Panc1 (cell line): ENCODE results near the gene DOCK1. TPM values are rescaled to one million over a fixed set of nuclear protein-coding genes. Genes with fewer than 3 reads are reported as not detected.

ENCODE experiments used
- ATAC-seq: fragments of 200-7000 bp; cut with Tn5 transposase; 2 replicates; pipeline ENCODE4 v1.9.1; 2020; ENCODE audit warnings: mild to moderate bottlenecking, moderate library complexity
- BruUV-seq: library from RNA; stranded (reverse); fragments of 400-500 nt; replicated peaks from 2 replicates; lab custom pipeline; 2021; lab: Mats Ljungman, UMichigan
- CTCF ChIA-PET: fragments of 300-600 bp; sonication (Branson Sonifier 250); formaldehyde crosslinking; loops from one replicate; lab custom pipeline; 2022; ENCODE audit warnings: antibody characterized with exemption; lab: Charles Lee
- POLR2A ChIA-PET: fragments of 300-600 bp; sonication (Branson Sonifier 250); formaldehyde crosslinking; loops from one replicate; lab custom pipeline; 2022; ENCODE audit warnings: antibody characterized with exemption; lab: Charles Lee
- DNase-seq: peaks from one replicate; pipeline ENCODE4 v3.0.0-alpha.2; 2010; ENCODE audit warnings: low read depth, low spot score
- H3K27ac ChIP-seq: 2 replicates; pipeline ENCODE4 v1.5.1; 2011; ENCODE audit warnings: mild to moderate bottlenecking, low read length, inconsistent platforms
- H3K27me3 ChIP-seq: fragments of 200-500 bp; sonication (Bioruptor generic); 2 replicates; pipeline ENCODE4 v1.6.0; 2014; ENCODE audit warnings: low read length, inconsistent platforms; ENCODE audit not compliant: control insufficient read depth, insufficient read depth
- H3K36me3 ChIP-seq: fragments of 200-500 bp; sonication (Bioruptor generic); 2 replicates; pipeline ENCODE4 v1.5.1; 2014; ENCODE audit warnings: inconsistent platforms, mild to moderate bottlenecking, low read length, moderate library complexity; ENCODE audit not compliant: control insufficient read depth, insufficient read depth
- H3K4me1 ChIP-seq: 2 replicates; pipeline ENCODE4 v1.5.1; 2011; ENCODE audit warnings: inconsistent platforms, mild to moderate bottlenecking, low read length, moderate library complexity; ENCODE audit not compliant: control insufficient read depth, insufficient read depth
- H3K4me3 ChIP-seq, 2 experiments: 2 replicates each; pipeline ENCODE4 v1.5.1; 2011 to 2012; ENCODE audit warnings: low read depth in 2 of 2, low read length in 2 of 2, mild to moderate bottlenecking in 2 of 2, inconsistent platforms in 1 of 2, moderate library complexity in 1 of 2
- H3K9me3 ChIP-seq: fragments of 200-500 bp; sonication (Bioruptor generic); 2 replicates; pipeline ENCODE4 v1.5.1; 2014; ENCODE audit warnings: low read depth, mild to moderate bottlenecking, inconsistent platforms, low read length, moderate library complexity; ENCODE audit not compliant: control insufficient read depth, insufficient read depth
- POLR2AphosphoS5 ChIP-seq: IDR thresholded peaks from 2 replicates; pipeline ENCODE4 v1.6.1; 2012; ENCODE audit warnings: mild to moderate bottlenecking, low read depth, low read length, moderate library complexity
- SIN3A ChIP-seq: IDR thresholded peaks from 2 replicates; pipeline ENCODE4 v1.6.1; 2012; ENCODE audit warnings: low read depth, mild to moderate bottlenecking, low read length, moderate library complexity, borderline replicate concordance; ENCODE audit not compliant: insufficient read depth
- TCF7L2 ChIP-seq: IDR thresholded peaks from 2 replicates; pipeline ENCODE4 v1.6.1; 2011; ENCODE audit warnings: mild to moderate bottlenecking, low read depth, low read length, inconsistent platforms
- in situ Hi-C: cut with HindIII; loops from 2 replicates; pipeline ENCODE4 v1.10.0; 2016; ENCODE audit warnings: low sequenced_read_pairs, low pct_unique_long_range_greater_than_20kb
- intact Hi-C: fragments of 100-400 bp; cut with micrococcal nuclease; formaldehyde crosslinking; loops from one replicate; pipeline ENCODE4 v1.10.0; 2022; ENCODE audit not compliant: unreplicated experiment
- total RNA-seq: library from RNA; stranded (reverse); gene quantifications from one replicate; pipeline ENCODE4 v1.2.1, GENCODE V29; 2021; ENCODE audit not compliant: unreplicated experiment
- TF ChIP-seq, protein P1 (sequence below), 2 experiments: IDR thresholded peaks; 2 replicates each; pipeline ENCODE4 v1.6.1; 2011 to 2012; ENCODE audit warnings: low read depth in 2 of 2, control low read depth in 1 of 2, low read length in 1 of 2, mild to moderate bottlenecking in 1 of 2, moderate library complexity in 1 of 2; ENCODE audit not compliant: insufficient read depth in 1 of 2
- TF ChIP-seq, protein P2 (sequence below): fragments of 450-650 bp; IDR thresholded peaks from 2 replicates; pipeline ENCODE4 v1.5.1; 2017; ENCODE audit warnings: mild to moderate bottlenecking

DOCK1 gene
- total RNA-seq, 1 experiment from 2014 or later: 67.6 TPM

DNA sequence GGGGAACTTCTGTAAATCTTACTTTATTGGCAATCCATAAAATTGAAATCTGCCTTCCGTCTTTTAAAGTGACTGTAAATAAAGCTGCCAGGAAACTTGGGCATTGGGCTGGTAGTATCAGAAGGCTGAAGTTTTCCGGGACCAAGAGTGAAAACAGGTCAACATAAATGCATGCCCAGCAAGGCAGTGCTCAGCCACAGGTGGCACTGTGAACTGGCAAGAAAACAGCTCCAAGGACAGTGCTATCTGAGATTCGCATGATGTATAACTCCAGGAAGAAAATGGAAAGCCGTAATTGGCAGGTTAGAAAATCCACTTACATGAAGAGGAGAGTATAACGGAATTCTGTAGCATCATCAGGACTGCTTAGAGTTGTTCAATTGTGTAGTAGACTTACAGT, 293.1 kb downstream of the DOCK1 start:
- no peaks in the 10 kb centered on the region for H3K9me3 ChIP-seq
- no peak overlapping the region for H3K27ac ChIP-seq
- H3K27me3 ChIP-seq: peaks cover 13% of the 10 kb centered on the region
- no peak for DNase-seq
- peaks cover 10% of the 10 kb centered on the region; the same call in 1 of the 2 replicates for H3K4me1 ChIP-seq
- ChIA-PET CTCF (no interaction called here), POLR2A (no interaction called here)
- H3K4me3 ChIP-seq: no peak overlapping the region
- no peaks in the 10 kb centered on the region for H3K36me3 ChIP-seq
- intact Hi-C loops: no loop called here
- in situ Hi-C loops: no loop called here
- TF ChIP-seq POLR2AphosphoS5 (no peak), SIN3A (no peak), TCF7L2 (no peak)
- TF ChIP-seq, protein P1, sequence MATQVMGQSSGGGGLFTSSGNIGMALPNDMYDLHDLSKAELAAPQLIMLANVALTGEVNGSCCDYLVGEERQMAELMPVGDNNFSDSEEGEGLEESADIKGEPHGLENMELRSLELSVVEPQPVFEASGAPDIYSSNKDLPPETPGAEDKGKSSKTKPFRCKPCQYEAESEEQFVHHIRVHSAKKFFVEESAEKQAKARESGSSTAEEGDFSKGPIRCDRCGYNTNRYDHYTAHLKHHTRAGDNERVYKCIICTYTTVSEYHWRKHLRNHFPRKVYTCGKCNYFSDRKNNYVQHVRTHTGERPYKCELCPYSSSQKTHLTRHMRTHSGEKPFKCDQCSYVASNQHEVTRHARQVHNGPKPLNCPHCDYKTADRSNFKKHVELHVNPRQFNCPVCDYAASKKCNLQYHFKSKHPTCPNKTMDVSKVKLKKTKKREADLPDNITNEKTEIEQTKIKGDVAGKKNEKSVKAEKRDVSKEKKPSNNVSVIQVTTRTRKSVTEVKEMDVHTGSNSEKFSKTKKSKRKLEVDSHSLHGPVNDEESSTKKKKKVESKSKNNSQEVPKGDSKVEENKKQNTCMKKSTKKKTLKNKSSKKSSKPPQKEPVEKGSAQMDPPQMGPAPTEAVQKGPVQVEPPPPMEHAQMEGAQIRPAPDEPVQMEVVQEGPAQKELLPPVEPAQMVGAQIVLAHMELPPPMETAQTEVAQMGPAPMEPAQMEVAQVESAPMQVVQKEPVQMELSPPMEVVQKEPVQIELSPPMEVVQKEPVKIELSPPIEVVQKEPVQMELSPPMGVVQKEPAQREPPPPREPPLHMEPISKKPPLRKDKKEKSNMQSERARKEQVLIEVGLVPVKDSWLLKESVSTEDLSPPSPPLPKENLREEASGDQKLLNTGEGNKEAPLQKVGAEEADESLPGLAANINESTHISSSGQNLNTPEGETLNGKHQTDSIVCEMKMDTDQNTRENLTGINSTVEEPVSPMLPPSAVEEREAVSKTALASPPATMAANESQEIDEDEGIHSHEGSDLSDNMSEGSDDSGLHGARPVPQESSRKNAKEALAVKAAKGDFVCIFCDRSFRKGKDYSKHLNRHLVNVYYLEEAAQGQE (IDR thresholded peaks at IDR 0.05; ENCODE audit: insufficient read depth in 1 of 2, low read depth in 2 of 2, low read length in 1 of 2): no peak
- TF ChIP-seq, protein P2, sequence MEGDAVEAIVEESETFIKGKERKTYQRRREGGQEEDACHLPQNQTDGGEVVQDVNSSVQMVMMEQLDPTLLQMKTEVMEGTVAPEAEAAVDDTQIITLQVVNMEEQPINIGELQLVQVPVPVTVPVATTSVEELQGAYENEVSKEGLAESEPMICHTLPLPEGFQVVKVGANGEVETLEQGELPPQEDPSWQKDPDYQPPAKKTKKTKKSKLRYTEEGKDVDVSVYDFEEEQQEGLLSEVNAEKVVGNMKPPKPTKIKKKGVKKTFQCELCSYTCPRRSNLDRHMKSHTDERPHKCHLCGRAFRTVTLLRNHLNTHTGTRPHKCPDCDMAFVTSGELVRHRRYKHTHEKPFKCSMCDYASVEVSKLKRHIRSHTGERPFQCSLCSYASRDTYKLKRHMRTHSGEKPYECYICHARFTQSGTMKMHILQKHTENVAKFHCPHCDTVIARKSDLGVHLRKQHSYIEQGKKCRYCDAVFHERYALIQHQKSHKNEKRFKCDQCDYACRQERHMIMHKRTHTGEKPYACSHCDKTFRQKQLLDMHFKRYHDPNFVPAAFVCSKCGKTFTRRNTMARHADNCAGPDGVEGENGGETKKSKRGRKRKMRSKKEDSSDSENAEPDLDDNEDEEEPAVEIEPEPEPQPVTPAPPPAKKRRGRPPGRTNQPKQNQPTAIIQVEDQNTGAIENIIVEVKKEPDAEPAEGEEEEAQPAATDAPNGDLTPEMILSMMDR: peak; percentile 56
- ATAC-seq: no peak
- no TSS peak for BruUV-seq

DNA sequence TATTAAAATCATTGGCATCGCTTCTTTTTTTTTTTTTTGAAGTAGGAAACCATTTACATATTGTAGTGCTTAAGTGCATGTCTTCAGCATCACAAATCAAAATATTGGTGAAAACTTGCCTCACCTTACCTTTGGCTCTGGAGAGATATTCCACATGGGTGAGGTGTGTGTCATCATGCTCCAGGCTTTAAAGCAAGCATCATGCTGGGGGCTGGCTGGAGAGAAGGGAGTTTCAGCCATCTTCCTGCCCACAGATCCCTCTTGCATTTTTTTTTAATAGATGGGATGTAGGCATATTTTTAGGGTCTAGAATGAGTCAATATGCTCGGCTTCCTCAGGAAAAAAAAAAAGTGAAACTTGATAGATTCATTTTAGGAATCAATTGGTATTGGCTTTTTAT, 293.5 kb downstream of the DOCK1 start:
- Histone ChIP-seq H3K36me3 (no peaks in the 10 kb centered on the region), H3K27ac (no peak overlapping the region), H3K9me3 (no peaks in the 10 kb centered on the region), H3K4me1 (peaks cover 8% of the 10 kb centered on the region; the same call in 1 of the 2 replicates), H3K27me3 (peaks cover 12% of the 10 kb centered on the region), H3K4me3 (no peak overlapping the region)
- POLR2A ChIA-PET: no interaction called here
- no peak for DNase-seq
- in situ Hi-C loops (no loop called here), intact Hi-C loops (no loop called here)
- no peak for ATAC-seq
- BruUV-seq: no TSS peak
- CTCF ChIA-PET: interaction anchor here (0.7 kb wide), 1 partner anchor 156 kb away, joined by 3 read pairs; no protein-coding TSS in a partner anchor
- TF ChIP-seq SIN3A (no peak), TCF7L2 (no peak)
- TF ChIP-seq, protein P2: peak; percentile 26; the same call in 1 of the 2 replicates
- TF ChIP-seq, protein P1 (IDR thresholded peaks at IDR 0.05; ENCODE audit: insufficient read depth in 1 of 2, low read depth in 2 of 2, low read length in 1 of 2): no peak
